Sigmoid colon (tissue), 7 donors: ENCODE results near the gene ERMN. TPM values are rescaled to one million over a fixed set of nuclear protein-coding genes. Genes with fewer than 3 reads are reported as not detected.

Source experiments
- DNase-seq: peaks from one replicate; pipeline ENCODE4 v3.0.0-alpha.2; 2019
- H3K27ac ChIP-seq, 4 donors: fragments of 200-600 bp; sonication (generic); one replicate each; pipeline ENCODE4 v1.5.1; 2016 to 2019; ENCODE audit warnings: mild to moderate bottlenecking in 1 of 4
- H3K27me3 ChIP-seq, 3 donors: fragments of 200-600 bp; sonication (generic); one replicate each; pipeline ENCODE4 v1.5.1; 2019; ENCODE audit warnings: mild to moderate bottlenecking in 1 of 3
- H3K36me3 ChIP-seq, 4 donors: fragments of 200-600 bp; sonication (generic); one replicate each; pipeline ENCODE4 v1.5.1; 2016 to 2019
- H3K4me1 ChIP-seq, 4 donors: fragments of 200-600 bp; sonication (generic); one replicate each; pipeline ENCODE4 v1.5.1; 2017 to 2019
- H3K4me3 ChIP-seq, 4 donors: fragments of 200-600 bp; sonication (generic); one replicate each; pipeline ENCODE4 v1.5.1; 2017 to 2019; ENCODE audit warnings: mild to moderate bottlenecking in 2 of 4, moderate library complexity in 1 of 4
- H3K9me3 ChIP-seq, 4 donors: fragments of 200-600 bp in 3 of 4; sonication (generic) in 3 of 4; one replicate each; pipeline versions ENCODE4 v1.5.1 to v1.6.1; 2013 to 2019
- CTCF ChIP-seq, 4 experiments: fragments of 450-650 bp in 3 of 4; fragments of 200-600 bp in 1 of 4; IDR thresholded peaks; one replicate each; pipeline ENCODE4 v1.5.1; 2016 to 2019; ENCODE audit warnings: antibody characterized with exemption in 4 of 4, mild to moderate bottlenecking in 3 of 4, moderate library complexity in 2 of 4
- EP300 ChIP-seq, 4 donors: sonication (generic); formaldehyde crosslinking; IDR thresholded peaks; one replicate each; pipeline ENCODE4 v1.6.1; 2017; ENCODE audit warnings: antibody characterized with exemption in 4 of 4
- POLR2A ChIP-seq, 2 donors: fragments of 450-650 bp; IDR thresholded peaks; one replicate each; pipeline ENCODE4 v1.6.1; 2016; ENCODE audit warnings: antibody characterized with exemption in 2 of 2, mild to moderate bottlenecking in 2 of 2, moderate library complexity in 2 of 2
- POLR2AphosphoS5 ChIP-seq, 4 donors: sonication (generic); formaldehyde crosslinking; IDR thresholded peaks; one replicate each; pipeline ENCODE4 v1.6.1; 2017; ENCODE audit warnings: antibody characterized with exemption in 4 of 4
- WGBS, 2 donors: extraction: QIAGEN DNeasy Blood & Tissue Kit; methylation state at CpG; one replicate each; pipeline ENCODE4 v1.1.7; 2013; 5-methylcytosine and 5-hydroxymethylcytosine counted together
- intact Hi-C: fragments of 100-400 bp; cut with DNase I; formaldehyde crosslinking; loops from one replicate; pipeline ENCODE4 v1.15.1; 2023
- polyA plus RNA-seq, 3 donors: library from polyadenylated mRNA; stranded (reverse); fragments of 200-250 nt; gene quantifications; one replicate each; pipeline ENCODE4 v1.2.3, GENCODE V29; 2013
- total RNA-seq, 4 donors: library from RNA; depleted of rRNA; stranded (reverse); fragments of >200 nt; gene quantifications; one replicate each; pipeline ENCODE4 v1.1.0, GENCODE V29; 2016
- donor health status: healthy with polysubstance abuse.
- donor health status: Bipolar disorder and iron deficiency.
- donor health status: healthy.

ERMN gene
- total and polyA plus RNA-seq, 7 donors: 0.27 to 0.67 TPM; not detected in 5

- intact Hi-C loops: no loop called here
- DNase-seq: no peak
- TF ChIP-seq POLR2AphosphoS5 (IDR thresholded peaks at IDR 0.05): no peak
- TF ChIP-seq CTCF (IDR thresholded peaks at IDR 0.05): no peak
- no peak for TF ChIP-seq EP300 (IDR thresholded peaks at IDR 0.05)
- no peak for TF ChIP-seq POLR2A (IDR thresholded peaks at IDR 0.05)
- H3K27me3 ChIP-seq: no peaks in the 10 kb centered on the region
- no peaks in the 10 kb centered on the region for H3K36me3 ChIP-seq
- 97 to 99% methylated on average over 2 of the region's 2 CpGs for WGBS, 2 donors
- H3K9me3 ChIP-seq: no peaks in the 10 kb centered on the region
- H3K27ac ChIP-seq: no peak overlapping the region
- no peak overlapping the region for H3K4me3 ChIP-seq
- no peaks in the 10 kb centered on the region for H3K4me1 ChIP-seq
Observed at GRCh38 chr2:157318884-157319283, 6.7 kb downstream of the ERMN start.

DNA sequence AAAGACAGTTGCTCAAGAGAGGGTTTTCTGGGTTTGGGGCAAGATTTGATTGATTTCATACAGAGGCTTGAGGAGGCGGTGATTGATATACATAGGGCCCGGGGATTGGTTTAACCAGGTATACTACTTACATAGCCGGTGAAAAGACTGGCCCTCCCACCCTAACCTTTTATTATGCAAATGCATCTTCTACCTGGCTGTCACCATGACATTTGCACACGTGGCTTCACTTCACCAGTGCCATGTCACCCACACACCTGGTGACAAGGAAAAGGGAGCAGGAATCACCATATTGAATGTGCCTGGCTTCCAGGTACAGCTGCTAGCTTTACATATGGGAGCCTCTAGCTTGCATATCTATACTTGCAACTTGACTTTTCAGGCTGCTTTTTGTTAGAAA is 9.7 kb downstream of the ERMN start:
- Histone ChIP-seq H3K4me1 (no peaks in the 10 kb centered on the region), H3K9me3 (no peaks in the 10 kb centered on the region), H3K36me3 (no peaks in the 10 kb centered on the region), H3K27me3 (no peaks in the 10 kb centered on the region), H3K4me3 (no peak overlapping the region), H3K27ac (no peak overlapping the region)
- no peak for TF ChIP-seq POLR2A (IDR thresholded peaks at IDR 0.05)
- TF ChIP-seq EP300 (IDR thresholded peaks at IDR 0.05): no peak
- TF ChIP-seq CTCF (IDR thresholded peaks at IDR 0.05): no peak
- TF ChIP-seq POLR2AphosphoS5 (IDR thresholded peaks at IDR 0.05): no peak
- intact Hi-C loops: no loop called here
- 90% methylated on average over 4 of the region's 4 CpGs for WGBS, 2 donors
- no peak for DNase-seq

DNA sequence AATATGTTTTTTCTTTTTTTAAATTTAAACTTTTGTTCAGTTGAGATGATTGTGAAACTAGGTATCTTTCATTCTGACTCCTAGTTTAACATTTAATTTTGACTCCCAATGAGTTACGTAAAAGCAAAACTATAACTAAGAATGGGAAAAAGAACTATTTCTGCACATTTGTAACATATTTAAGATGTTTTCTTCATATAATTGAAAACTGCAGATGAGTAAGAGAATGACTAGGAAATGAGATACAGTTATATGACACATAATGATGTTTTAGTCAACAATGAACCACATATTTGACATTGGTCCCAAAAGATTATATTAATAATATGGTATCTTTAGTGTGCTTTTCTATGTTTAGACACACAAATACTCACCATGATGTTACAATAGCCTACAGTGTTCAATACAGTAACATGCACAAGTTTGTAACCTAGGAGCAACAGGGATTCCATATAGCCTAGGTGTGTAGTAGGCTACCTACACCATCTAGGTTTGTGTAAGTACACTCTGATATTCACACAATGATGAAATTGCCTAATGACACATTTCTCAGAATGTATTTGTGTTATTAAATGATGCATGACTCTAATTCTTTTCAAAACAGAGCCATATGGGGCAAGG is 12.6 kb downstream of the ERMN start:
- DNase-seq: no peak
- H3K4me1 ChIP-seq: no peaks in the 10 kb centered on the region
- 87 to 96% methylated on average over 1 of the region's 1 CpG for WGBS, 2 donors
- H3K27ac ChIP-seq: no peak overlapping the region
- H3K27me3 ChIP-seq: no peaks in the 10 kb centered on the region
- no peak for TF ChIP-seq EP300 (IDR thresholded peaks at IDR 0.05)
- no peak for TF ChIP-seq POLR2A (IDR thresholded peaks at IDR 0.05)
- TF ChIP-seq CTCF (IDR thresholded peaks at IDR 0.05): no peak
- H3K4me3 ChIP-seq: no peak overlapping the region
- no peaks in the 10 kb centered on the region for H3K9me3 ChIP-seq
- no peaks in the 10 kb centered on the region for H3K36me3 ChIP-seq
- intact Hi-C loops: no loop called here

GRCh38 chr2:157311706-157312105 is 13.9 kb downstream of the ERMN start:
- Histone ChIP-seq H3K36me3 (no peaks in the 10 kb centered on the region), H3K9me3 (no peaks in the 10 kb centered on the region), H3K27ac (no peak overlapping the region), H3K27me3 (no peaks in the 10 kb centered on the region), H3K4me1 (no peaks in the 10 kb centered on the region), H3K4me3 (no peak overlapping the region)
- WGBS, 2 donors: 84 to 86% methylated on average over 1 of the region's 1 CpG
- intact Hi-C loops: no loop called here
- TF ChIP-seq EP300 (IDR thresholded peaks at IDR 0.05): no peak
- DNase-seq: no peak

- H3K4me3 ChIP-seq: no peak overlapping the region
- WGBS, 2 donors: 84 to 92% methylated on average over 2 of the region's 2 CpGs
- H3K27me3 ChIP-seq: no peaks in the 10 kb centered on the region
- H3K4me1 ChIP-seq: no peaks in the 10 kb centered on the region
- intact Hi-C loops: no loop called here
- H3K27ac ChIP-seq: no peak overlapping the region
- TF ChIP-seq POLR2AphosphoS5 (IDR thresholded peaks at IDR 0.05): no peak
- no peak for TF ChIP-seq POLR2A (IDR thresholded peaks at IDR 0.05)
- TF ChIP-seq CTCF (IDR thresholded peaks at IDR 0.05): no peak
- TF ChIP-seq EP300 (IDR thresholded peaks at IDR 0.05): no peak
- H3K9me3 ChIP-seq: no peaks in the 10 kb centered on the region
- H3K36me3 ChIP-seq: no peaks in the 10 kb centered on the region
- no peak for DNase-seq
Observed at GRCh38 chr2:157309878-157310277, 15.7 kb downstream of the ERMN start.
